Activated T-cell treated with anti-CD3 and anti-CD28 coated beads, Interleukin-2, amount 50 U/mL, for 1 hour (primary cell): ENCODE results near the gene CACNA2D3.

Source experiments
- DNase-seq: peaks from one replicate; pipeline ENCODE4 v3.0.0-alpha.2; 2020

CACNA2D3 gene

DNA sequence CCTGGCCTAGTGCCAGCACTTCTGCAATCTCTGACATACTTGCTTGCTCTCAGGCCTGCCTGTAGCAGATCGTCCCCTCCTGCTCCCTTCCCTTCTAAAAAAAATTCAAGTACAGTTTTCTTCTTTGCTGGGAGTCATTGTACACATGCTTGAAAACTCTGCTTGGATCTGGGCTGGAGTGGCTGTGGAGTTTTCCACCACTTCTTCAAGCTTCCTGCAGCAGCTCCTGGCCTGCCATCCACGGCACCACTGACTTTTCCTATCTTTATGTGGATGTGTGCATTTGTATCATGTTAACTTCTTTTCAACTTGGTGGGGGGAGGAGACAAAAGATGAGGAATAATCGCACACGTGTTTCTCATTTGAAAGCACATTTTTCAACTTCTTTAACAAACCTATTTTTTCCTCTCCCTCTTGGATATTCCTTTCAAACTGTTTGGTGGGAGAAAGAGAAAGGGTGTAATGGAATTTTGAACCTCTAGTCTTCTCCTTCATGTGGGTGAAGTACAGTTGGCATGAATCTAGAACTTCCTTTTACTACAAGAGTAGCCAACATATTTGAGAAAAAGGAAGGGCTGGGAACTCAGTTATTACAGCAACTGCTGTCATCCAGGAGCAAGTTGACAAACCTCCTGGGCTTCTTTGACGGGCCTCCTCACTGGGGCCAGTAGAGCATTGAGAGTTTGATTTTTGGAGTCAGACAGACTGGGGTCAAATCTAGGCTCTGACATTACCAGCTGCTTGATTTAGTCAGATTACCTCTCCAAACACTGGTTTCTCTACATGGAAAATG lies 866.7 kb downstream of the CACNA2D3 start:
- DNase-seq = no peak

DNA sequence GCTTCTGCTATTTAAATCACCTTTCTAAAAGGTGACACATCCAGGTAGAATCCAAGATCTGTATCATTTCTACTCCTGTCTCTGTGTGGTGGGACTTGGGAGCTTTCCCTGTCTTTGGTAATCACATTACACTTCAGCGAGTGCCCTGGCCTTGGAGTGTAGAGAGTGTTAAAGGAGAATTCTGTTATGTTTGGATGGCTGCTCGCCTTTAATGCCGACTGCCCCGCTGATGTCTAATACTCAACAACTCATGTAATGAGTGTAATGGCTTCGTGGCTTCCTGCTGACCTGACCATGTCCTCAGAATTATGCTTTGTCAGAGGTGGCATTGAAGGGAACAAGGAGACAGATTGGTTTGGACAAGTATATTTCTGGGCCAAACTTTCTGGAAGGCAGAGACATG lies 871.8 kb downstream of the CACNA2D3 start:
- DNase-seq = no peak

DNA sequence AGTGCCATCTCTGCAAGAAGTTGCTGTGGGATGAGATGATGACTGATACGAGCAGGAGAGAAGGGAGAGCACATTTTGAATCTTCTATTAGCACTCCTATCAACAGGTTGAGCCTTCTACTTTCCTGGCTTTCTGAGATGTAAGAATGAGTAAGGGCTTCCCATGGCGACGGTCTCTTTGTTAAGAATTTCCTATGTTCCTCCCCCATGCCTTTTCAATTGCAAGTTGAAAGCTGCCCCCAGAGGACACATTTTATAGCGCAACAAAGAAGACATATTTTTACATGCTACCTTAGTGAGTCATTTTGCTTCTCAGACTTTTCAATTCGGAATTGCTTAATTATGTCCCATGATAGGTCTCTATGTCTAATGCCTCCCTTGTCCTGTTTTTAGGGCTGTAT lies 876.8 kb downstream of the CACNA2D3 start:
- DNase-seq = no peak

DNA sequence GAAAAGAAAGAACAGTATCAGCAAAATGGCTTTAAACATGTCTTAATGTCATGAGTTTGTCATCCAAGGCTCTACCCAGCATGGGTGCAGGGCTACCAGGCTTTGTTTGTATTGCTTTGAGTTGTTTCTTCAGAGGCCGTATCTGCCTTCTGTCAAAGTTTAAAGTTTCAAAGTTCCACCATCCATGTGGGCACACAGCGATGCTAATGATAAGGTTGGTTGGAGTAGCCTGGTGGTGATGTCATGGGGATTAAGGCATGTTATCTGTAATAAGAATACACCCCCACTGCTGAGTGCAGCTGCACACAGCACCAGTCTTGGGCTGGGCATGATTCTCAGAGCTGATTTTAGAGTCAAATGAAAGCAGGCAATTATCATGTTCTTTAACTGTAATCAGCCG lies 877.5 kb downstream of the CACNA2D3 start:
- DNase-seq = no peak

DNA sequence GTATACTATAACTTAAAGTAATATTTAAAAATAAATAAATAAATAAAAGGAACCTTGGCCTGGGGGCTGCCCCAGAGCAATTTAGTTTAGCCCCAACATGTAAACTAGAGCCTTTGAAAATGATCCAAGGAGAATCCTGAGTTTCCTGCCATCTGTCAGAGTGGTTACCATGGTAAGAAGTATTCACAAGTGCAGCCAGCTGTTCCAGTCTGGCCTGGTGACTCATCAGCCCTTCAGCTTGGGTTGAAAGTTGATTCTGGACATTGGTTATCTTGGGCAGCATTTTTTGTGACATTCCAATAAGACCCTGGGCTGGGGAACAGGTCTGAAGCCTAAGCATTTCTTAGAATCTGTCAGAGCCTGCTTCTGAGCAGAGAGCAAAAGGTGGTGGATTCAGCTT lies 878.2 kb downstream of the CACNA2D3 start:
- DNase-seq = no peak

DNA sequence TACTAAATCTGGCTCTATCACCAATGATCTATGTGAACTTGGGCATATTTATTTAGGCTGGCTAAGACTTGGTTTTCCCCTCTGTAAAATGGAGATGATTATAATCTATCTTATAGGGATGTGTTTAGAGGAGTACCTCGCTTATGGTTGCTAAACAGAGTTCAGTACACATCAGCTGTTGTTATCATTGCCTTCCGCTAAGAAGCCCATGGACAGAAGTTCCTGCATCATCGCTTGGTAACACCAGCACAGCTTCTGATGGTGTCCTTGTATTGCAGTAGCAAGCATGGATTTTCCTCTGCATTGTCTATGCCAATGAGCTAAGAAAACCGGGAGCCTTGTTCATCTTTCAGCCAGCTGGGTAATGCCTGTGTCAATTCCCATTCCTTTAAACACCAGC lies 878.6 kb downstream of the CACNA2D3 start:
- no peak for DNase-seq

DNA sequence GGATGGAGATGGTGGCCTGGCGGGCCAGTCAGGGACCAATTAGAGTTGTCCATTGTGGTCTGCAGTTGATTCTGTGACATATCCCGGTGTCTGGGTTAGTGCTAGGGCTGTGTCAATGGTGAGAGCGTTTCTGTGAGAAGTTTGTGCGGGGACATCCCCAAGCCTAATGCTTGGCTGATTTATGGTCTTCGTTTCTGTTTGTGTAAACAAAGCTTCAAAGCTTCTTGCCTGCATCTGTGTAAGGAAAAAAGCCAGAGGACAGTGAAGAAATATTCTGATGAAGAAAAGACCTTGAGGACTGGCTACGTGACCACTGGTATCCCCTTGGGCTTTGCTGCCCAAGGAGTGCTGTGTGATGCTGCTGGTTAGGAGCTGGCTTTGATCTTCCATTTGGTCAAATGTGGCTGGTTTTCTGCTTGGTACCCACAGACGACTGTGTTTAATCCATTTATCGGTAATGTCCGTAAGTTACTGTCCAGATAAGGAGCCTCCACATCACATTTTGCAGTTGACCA lies 880.1 kb downstream of the CACNA2D3 start:
- DNase-seq = no peak

DNA sequence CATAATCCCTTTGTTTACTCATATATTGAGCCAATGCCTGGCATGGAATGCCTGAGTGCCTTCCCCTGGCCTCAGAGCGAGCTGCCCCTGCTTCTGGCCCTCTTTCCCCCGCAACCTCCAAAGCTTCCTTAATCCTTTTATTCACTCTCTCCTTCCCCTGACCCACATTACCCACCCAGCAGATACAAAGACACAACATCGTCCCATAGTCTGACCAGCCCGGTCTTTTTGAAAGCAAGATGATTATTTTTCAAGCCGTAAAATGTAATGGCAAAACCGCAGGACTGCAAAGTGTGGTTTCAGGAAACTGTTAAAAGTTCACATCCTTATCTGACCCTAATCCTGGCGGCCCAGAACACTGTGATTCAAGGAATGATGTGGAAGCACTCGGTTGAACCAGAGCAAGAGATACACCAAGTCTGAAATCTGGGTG lies 883.9 kb downstream of the CACNA2D3 start:
- DNase-seq = no peak

DNA sequence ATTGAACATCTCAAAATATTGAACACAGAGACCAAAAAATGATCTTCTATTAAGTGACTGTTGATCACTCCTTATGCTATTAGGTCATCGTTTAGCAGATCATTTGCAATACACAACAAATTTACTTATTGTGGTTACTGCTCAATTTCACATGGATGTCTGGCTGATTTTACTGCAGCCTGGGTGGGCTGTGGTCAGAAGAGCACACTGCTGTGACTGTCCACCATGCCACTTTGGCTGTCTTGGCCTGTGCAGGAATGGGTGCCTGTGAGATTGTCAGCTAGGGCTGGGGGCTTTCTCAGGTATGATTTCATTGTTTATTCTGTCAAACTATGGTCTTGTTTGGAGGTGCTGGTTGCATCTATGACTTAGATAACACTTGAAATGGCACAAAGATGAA lies 885.6 kb downstream of the CACNA2D3 start:
- DNase-seq = no peak

DNA sequence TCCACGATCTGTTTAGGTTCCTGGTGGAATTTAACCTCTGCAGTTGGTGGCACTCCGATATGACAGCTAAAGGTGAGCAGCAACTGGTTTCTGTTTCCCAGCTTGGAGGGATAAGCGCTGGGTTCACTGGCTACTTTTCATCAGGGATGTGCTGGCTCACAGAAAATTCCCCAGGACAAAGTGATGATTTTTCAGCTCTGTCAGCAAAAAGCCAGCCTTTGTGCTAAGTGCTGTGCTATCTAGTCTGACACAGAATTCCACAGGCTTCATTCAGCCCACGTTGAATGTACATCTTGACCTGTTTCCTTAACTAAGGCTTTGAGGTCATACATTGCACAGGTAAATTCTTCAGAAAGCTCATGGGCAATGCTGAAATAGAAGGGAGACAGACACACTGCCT lies 887.0 kb downstream of the CACNA2D3 start:
- no peak for DNase-seq

DNA sequence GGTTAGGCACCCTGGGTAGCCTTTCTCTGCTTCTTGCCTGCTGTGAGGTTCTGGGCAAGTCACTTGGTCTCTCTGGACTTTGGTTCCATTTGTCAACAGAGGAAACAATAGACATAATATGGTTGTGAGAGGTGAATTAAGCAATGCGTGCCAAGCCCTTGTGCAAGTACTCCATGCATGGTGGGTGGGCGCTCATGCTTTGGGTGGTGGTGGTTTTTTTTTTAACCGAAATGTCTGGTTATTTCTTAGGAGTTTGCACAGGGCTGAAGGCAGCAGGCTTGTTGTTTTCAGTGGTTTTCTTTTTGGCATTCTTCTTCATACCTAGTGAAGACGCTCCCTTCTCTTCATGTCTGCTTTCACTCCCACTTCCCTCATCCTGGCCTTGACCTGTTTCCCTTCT lies 889.7 kb downstream of the CACNA2D3 start:
- no peak for DNase-seq

DNA sequence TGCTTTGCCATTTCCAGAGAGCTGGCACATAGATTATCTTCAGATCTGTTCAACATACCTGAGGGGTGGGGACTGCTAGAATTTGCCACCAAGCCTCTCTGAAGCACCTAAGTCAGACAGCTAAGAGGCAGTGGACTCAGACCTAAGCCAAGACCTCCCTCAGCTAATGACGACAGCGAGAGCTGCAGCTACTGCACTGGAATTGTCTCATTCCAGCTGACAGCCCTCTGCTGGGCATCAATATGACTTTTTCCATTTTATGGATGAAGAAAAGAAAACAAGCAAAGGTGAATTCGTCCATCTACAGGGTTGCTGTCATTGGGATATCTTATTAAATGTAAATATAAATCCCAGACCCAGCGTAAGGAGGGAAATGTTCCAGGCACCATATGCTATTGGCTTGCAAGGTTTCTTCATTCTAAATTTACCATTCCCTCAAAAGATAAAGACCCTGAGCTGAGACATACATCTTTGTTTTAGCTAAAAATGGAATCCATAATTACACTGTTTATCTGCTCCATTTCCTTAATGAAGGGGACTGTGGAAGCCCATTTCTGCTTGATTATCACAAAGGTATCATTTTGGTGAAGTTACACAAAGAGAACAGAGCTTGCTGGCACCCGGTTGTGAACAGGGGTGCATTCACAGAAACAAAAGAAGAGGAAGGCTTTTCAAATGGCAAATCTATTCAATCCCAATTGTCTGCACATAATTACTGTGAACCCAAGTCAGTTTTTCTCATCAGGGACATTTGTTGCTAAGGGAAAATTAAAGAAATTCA lies 891.0 kb downstream of the CACNA2D3 start:
- DNase-seq = no peak

DNA sequence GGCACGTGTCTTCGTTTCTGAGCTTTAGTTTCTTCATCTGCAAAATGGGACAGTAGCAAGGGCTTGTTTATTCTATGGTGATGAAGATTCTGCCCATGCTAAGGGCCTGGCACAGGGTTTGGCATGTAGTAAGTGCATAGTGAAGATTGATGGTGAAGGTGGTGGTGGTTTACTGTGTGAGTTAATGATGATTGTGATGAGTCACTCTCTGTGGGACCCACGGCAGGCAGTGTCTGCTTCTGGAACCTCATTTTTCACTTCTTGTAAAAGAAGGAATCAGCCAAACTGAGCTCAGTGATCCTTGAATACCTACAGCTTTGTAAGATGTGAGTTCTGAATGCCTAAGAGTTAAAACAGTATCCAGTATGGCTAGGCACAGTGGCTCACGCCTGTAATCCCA lies 891.7 kb downstream of the CACNA2D3 start:
- no peak for DNase-seq

DNA sequence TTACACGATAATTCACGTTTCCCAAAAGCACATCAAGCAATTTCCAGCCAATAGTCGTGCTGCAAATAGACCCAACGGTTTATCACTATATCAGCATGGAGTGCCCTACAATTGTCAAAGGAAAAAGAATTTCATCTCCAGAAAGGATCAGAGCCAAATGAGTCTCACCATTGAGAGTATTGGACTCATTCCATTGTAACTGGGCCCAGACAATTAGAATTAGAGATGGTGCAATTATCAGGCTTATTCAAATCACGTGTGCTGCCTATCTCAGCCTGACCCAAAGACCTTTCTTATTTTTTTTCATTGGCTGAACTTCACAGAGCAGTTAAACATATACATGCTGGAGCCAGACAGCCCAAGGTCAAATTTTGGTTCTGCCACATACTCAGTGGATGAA lies 892.6 kb downstream of the CACNA2D3 start:
- no peak for DNase-seq

DNA sequence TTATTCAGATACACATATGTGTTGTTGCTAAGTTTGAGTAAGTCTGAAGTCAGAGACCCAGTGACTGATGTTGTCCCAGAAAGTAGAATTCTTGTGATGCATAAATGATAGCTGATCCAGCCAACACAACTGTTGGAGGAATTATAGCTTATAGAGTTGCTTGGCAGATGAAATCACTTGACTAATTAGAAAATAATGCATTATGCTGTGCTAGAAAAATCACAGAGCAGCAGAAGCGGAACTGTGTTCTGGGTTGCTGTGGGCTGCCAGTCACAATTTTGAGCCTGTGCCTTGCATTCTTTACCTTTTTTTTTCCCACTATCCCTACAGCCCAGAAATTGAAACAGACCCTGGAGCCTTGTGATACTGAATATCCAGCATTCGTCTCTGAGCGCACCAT lies 895.5 kb downstream of the CACNA2D3 start:
- DNase-seq = no peak

DNA sequence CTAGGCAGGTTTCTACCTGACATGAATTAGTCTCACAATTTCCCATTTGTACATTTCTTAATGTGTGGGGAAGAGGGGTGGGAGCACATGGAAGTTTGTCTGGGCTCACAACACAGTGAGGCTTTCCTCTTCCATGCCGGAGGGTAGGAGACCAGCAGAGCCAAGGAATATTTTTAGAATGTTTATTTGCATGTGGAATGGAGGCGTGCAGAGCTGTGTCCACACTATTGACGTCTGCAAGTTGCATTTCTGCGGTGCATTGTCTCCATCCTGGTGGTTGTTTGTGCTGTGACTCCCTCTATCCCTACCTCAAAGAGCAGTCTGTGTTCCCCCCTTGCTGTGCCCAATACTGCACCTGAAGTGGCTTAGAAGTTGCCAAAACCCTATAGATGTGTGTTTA lies 908.6 kb downstream of the CACNA2D3 start:
- no peak for DNase-seq

DNA sequence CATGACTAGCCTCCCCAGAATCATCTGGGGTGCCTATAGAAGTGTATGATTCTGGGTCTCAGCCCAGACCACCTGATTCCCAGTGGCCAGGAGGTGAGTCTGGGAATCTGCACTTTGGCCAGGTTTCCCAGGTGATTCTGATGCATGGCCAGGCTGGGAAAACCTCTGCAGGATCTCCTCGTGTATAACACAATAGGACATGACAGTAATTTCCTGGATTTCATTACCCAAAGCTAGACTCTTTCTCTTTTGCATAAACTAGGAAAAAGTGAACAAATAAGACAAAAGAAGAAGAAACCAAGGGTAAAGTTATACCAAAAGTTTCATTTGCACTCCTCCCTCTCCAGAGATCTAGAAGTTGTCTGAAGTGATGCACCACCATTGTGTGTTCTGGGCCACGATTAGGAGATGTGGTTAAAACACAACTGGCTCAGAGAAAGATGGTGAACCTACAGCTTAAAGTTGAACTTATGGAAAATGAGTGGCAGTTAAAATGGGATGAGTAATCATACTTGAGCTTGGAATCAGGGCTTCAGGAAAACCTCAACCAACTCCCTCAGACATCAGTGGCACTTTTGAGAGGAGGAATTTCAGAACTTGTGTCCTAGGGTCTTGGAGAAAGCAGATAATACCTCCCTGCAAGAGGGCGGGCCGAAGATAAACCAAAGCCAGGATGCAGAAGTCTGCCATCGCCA lies 914.7 kb downstream of the CACNA2D3 start:
- no peak for DNase-seq

DNA sequence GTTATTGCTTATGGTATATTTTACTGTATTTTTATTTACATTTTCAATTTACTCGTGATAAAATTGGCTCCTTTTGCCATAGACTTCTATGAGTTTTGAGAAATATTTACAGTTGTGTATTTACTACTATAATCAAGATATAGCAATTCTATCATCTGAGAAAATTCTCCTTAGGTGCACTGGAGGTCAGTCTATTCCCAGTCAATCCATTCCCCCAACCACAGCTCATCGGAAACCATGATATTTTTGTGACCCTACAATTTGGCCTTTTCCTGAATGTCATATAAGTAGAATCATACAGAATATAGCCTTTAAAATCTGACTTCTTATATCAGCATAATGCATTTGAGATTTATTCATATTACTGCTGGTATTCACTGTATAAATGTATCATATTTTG lies 920.2 kb downstream of the CACNA2D3 start:
- DNase-seq = no peak

DNA sequence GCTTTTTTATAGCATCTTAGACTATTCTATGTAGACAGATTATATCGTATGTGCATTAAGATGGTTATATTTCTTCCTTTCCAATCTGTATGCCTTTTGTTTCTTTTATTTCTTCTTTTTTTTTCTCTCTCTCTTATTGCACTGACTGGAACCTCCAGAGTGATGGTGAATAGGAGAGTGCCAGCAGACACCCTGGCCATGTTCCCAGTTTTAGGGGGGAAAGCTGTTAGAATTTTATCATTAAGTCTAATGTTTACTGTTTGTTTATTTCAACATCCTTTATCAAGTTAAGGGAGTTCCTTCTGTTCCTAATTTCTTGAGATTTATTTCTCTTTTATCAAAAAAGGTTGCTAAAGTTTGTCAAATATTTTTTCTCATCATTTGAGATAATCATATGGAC lies 922.1 kb downstream of the CACNA2D3 start:
- DNase-seq = no peak

DNA sequence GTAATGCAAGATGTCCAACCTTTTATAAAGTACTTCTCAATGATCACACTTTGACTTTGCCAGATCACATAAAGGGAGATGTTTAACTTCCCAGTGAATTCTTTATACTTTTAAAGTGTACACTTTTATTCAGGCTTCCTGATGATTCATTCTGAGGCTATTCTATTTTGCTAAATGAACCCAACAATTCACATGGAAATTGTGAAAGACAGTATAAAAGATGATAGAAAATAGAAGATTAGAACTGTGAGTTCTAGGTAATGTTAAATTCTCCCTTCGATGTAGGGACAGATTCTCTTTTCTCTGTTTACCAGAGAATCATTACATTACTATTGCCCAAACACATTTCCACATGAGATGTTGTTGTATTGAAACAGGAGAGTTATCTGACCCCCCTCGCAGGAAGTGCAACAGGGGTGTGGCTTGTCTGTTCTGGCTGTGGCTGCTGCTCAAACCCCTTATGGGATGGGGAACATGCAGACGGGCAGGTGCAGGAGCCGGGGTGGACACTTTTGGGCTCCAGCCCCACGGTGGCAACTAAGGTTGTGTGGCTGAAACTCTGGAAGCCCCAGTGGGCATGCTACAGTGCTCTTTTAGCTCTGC lies 936.8 kb downstream of the CACNA2D3 start:
- DNase-seq = no peak

DNA sequence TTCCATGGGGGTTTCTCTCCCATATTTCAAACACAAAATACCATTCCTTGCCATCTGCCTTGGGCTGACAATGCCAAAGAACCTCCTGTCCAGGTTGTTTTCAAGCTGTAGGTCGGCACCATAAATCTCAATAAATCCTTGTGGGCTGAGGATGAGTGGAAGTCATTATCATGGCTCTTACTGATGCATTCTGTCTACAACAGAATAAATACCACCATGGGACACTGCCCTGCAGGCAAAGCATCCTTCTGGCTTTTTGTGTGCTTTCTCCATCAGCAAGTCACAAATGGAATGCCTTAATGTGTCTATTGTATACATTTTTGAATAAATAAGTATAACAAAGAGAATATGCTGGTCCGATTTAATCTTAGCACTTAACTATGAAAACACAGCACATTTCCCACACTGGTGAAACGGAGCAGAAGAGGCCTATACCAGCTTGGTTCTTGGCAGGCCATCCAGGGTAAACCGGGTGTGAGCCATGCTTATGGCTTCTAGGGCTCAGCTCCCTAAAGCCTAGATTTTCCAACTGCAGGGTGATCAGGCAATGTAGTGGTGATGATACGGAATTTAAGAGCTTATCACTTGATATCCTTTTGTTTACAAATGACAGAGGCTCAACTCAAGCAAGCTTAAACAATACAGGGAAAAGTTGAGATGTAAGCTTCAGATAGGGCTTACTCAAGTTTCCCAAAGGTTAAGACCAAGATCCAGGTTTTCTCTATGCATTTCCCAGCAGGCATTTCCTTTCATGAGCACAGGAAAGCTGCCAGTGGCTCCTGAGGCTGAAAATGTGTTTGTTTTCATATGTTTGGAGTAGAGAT lies 938.8 kb downstream of the CACNA2D3 start:
- DNase-seq = no peak

DNA sequence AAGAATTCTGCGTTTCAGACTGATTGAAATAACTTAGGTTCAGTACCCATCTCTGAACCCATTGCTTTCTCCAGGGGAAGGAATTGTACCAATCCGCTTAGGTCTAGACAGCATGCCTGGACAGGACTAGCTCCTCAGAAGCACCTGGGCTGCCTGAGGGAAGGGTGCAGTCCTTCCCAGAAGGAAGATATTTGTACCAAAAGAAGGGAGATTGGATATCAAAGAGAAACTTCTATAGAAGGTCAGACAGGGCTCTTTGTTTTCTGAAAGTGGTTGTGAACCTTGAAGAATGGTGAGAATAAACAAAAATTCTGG lies 939.3 kb downstream of the CACNA2D3 start:
- no peak for DNase-seq

DNA sequence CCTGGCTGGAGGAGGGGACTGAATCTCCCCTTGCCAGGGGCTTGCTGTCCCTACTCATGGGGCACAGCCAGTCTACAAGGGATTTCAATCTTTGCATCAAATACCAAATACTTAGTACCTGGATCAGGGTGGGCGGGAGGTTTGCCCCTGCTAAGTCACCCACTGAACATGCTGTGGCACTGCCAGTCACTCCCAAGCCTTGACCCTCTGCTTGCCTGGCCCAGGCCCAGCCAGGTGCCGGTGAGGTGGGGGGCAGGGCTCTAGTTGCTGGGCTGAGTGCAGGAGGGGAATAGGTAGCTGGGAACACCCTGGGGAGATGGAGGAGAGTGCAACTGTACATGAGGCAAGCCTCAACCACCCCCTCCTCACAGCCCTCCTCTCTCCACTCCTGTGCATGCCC lies 941.8 kb downstream of the CACNA2D3 start:
- DNase-seq = no peak
